ENCODE data around the gene PRKAR2B.

DNA sequence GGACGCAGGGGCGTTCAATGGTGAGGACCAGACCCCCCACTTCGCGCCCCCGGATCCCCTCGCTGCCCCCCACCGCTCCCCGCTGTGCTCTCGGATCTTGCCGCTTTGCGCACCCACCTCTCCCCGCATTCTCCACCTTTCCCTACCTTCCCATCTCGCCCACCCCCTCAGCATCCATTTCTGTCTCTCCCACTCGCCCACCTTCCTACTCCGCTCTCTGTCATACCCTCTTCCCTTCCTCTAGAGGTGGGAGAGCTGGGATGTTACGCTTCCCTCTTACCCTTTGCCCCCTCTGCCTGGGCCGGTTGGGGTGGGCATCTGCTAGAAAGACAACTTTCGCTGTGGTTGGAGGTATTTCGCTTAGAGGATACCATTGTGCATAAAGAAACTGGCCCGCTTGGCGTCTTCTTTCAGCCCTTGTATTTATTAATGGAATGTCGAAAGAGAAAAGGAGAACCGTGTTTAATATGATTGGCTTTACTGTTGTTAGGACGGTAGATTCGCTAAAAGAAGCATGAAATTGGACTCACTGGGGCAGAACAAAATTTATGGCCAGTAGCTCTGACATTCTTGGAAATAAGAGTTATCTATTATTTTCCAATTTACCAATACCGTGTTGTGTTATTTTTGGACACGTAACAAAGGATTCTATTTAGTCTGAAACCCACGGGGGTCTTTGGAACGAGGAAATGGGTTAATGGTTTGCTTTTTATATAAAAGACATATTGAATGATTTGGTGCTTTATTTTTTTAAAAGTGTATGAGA, 873 bp downstream of the PRKAR2B start:
- TF ChIP-seq, protein P1, sequence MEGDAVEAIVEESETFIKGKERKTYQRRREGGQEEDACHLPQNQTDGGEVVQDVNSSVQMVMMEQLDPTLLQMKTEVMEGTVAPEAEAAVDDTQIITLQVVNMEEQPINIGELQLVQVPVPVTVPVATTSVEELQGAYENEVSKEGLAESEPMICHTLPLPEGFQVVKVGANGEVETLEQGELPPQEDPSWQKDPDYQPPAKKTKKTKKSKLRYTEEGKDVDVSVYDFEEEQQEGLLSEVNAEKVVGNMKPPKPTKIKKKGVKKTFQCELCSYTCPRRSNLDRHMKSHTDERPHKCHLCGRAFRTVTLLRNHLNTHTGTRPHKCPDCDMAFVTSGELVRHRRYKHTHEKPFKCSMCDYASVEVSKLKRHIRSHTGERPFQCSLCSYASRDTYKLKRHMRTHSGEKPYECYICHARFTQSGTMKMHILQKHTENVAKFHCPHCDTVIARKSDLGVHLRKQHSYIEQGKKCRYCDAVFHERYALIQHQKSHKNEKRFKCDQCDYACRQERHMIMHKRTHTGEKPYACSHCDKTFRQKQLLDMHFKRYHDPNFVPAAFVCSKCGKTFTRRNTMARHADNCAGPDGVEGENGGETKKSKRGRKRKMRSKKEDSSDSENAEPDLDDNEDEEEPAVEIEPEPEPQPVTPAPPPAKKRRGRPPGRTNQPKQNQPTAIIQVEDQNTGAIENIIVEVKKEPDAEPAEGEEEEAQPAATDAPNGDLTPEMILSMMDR (conservative IDR thresholded peaks at IDR 0.05; ENCODE audit: low read length), result no peak
- TF ChIP-seq EZH2phosphoT487 (IDR thresholded peaks at IDR 0.05; ENCODE audit: borderline replicate concordance, low read depth, low read length), result no peak
